Measurements from ENCODE around the gene HK2.
"Not testable (repeated sequence)": the region's sequence is repeated elsewhere in the genome, so short reads cannot be mapped to it uniquely, and the experiment has no call there.

HK2 gene

GRCh38 chr2:74833418-74834233 lies at the start of gene HK2:
TSS of gene HK2 (plus strand) at chr2:74834127. CDS start at chr2:74834581, 454 bp downstream.
- DNase-seq = peak in 52 of 56 donors; percentile 15 to 83 (median 62)

GRCh38 chr2:74789271-74789670 lies 44.7 kb upstream of the HK2 start:
- DNase-seq = no peak

DNA sequence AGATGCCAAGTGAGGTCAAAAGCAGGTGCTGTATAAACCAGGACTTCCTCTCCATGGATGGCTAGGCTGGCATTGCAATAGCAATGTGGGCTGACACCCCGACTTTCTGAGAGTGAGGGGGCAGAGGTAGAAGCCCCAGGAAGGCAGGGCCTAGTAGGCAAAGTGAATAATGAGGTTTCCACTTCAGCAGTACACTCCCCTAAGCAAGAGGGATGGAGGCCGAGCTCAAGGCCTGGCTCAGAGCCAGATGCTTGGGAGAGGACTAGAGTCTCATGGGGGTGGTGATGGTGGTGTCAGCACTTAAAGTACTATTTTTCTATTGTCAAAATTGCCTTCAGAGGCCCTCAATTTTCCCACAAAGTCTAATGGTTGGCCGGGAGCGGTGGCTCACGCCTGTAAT lies 41.6 kb upstream of the HK2 start:
- no peak for DNase-seq

DNA sequence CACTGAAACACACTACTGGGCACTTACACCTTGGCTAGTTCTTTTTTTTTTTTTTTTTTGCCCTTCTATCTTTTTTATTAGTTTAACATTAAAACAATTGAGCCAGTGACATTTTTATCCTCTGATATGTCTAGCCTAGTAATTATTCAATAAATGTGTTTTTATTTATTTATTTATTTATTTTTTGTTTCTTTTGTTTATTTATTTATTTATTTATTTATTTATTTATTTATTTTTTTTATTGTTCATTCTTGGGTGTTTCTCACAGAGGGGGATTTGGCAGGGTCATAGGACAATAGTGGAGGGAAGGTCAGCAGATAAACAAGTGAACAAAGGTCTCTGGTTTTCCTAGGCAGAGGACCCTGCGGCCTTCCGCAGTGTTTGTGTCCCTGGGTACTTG lies 39.0 kb upstream of the HK2 start:
- DNase-seq = not testable (repeated sequence)

DNA sequence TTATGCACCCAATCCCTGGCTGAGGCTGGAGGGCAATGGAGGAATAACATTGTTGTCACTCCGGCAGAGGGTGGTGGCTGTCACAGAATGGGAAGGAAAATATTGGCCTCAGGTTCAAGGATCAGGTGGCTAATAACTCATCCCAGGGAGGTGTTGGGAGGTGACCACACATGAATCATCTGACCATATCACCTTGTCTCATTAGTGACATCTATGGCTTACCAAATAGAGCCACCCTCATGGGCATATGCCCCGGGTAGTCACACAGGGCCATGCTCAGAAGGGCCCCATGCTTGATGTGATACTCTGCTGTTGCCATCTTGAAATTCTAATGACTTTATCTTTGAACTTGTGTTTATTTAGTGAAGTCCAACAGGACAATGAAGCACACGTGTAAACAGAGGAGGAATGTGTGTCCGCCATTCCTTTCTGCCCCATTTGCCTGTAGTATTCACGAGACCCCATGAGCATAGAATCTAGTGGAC lies 27.5 kb upstream of the HK2 start:
- no peak for DNase-seq

DNA sequence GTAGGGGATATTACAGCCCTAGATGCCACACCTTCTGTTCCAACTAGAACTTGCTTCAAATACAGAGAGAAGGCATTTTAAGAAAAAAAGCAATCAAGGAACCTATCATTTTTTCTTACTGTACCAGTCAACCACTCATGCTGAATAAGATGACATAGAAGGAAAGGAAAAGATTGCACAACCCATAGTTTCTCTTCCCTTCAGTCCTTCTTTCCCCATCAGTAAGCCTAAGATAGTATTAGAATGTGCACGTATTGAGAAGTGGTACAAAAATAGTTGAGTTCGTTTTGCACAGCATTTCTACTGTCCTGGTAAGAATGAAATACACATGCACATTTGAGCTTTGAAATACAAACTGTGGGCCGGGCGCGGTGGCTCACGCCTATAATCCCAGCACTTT lies 27.0 kb upstream of the HK2 start:
- no peak for DNase-seq

DNA sequence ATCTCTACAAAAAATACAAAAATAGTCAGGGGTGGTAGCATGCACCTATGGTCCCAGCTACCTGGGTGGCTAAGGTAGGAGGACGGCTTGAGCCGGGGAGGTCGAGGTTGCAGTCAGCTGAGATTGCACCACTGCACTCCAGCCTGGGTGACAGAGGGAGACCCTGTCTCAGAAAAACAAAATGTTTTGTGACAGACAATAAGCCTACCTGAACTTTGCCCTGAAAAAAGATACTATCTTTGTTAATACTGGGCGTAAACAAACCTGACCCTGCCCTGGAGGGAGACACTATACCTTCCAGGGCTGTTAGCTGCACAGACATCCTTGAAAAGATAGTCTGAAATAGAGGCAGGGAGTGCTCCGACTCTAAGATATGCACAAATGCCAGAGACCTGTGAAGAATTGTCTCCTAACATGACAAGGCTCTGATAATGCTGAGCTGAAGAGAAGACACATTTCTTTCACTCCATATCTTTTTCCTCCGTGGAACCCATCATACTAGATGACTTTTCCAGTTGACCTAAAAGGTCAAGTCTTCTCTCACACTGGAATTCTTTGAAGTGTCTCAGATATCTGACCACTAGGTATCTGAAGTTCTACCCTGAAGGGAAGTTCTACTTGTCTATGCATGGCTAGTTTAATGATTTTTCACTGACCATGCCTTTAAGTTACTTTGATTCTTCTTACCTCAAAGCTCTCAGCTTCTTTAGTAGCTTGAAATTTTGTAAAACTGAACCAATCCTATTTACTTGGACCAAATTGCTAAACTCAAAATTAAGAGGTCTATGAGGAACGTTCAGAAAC lies 20.9 kb upstream of the HK2 start:
- DNase-seq = no peak

- DNase-seq = no peak
Observed at GRCh38 chr2:74814102-74814501, 19.8 kb upstream of the HK2 start.

DNA sequence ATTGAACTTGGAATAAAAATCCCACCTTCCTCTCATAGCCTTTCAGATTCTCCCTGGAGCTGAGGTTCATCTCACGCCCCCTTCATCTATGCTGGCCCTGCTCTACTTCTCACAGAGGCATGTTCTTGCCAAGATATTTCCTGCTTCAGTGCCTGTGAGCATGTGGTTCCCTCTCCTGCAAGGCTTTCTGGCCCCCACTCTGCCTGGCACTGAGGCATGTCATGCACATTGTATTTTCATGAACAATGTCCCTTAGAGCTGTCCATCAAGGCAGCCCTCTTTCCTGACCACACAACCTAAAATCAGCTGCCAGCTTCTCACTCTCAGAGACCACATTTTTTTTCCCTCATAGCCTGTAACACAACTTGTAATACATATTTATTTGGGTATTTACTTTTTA lies 18.0 kb upstream of the HK2 start:
- peak in 1 of 56 donors; percentile 7 for DNase-seq

- DNase-seq = no peak
Observed at GRCh38 chr2:74816540-74817303, 17.2 kb upstream of the HK2 start.

DNA sequence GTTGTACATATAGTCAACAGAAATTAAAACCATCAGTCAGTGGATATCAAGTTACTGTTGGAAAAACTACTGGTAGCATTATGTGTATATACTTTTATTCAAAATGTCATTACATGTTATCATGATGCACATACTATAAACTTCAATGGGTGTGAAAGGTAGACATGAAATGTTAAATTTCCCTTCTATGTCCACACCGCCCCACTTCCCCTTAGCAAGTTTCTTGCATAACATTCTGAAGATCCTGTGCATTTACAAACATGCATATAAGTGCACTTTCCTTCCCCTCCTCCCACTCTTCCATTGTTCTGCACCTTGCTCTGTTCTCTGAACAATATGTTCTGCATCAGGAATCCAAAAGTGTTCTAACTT lies 16.6 kb upstream of the HK2 start:
- DNase-seq = no peak

GRCh38 chr2:74819702-74820101 lies 14.2 kb upstream of the HK2 start:
- DNase-seq = no peak

GRCh38 chr2:74821177-74822126 lies 12.5 kb upstream of the HK2 start:
- DNase-seq = no peak

DNA sequence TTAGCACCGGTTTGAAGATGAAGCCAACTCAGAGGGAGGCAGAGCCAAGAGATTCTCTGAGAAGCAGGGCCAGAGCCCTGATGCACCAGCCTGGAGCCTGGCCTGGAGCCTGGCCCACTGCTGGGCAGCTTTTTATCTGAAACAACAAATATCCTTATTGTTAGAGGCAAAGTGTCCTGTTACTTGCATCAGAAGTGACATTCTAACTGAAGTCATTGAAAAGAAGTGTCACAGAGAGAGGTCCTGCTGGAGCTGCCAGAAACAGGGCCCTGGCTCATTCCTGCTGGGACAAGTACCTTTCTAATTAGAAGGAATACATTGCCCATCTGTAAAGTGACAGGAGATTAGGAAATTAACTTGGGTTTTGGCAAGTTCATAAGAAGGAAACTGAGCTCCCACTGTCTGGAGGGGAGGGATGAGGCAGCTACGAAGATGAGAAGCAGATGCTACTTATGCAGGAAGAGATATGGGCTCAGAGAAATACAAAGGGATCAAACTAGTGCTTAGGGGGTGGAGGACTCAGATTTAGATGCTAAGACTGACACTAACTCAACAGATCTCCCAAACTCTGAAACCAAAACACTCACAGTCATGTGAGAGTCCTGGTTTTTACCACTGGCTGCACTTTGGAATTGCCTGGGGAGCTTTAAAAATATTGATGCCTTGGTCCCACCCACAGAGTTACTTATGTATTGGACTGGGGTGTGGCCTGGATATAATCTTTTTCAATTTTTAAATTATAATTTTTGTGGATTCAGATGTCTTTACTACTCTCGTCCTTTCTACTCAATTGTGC lies 11.0 kb upstream of the HK2 start:
- DNase-seq = peak in 5 of 56 donors; percentile 3 to 39 (median 11)

- no peak for DNase-seq
Observed at GRCh38 chr2:74824679-74825078, 9.2 kb upstream of the HK2 start.

DNA sequence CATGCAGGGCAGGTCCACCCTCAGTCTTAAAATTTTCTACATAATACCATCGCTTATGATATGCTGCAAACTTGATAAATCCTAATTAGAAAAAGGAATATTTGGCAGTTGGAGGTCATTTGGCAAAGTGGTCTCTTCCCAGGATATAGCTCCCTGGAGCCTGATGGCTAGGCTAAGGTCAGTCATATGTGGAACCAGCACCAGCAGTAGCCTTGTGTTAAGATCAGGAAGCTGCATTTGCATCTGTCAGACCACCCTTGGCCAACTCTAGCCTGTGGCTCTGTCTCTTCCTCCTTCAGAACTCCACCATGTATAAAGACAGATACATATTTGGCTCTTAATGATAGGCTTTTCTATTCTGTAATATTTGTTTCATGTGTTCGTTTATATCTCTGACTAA lies 5.4 kb upstream of the HK2 start:
- DNase-seq = no peak

GRCh38 chr2:74831693-74832530 lies 2.0 kb upstream of the HK2 start:
- no peak for DNase-seq

DNA sequence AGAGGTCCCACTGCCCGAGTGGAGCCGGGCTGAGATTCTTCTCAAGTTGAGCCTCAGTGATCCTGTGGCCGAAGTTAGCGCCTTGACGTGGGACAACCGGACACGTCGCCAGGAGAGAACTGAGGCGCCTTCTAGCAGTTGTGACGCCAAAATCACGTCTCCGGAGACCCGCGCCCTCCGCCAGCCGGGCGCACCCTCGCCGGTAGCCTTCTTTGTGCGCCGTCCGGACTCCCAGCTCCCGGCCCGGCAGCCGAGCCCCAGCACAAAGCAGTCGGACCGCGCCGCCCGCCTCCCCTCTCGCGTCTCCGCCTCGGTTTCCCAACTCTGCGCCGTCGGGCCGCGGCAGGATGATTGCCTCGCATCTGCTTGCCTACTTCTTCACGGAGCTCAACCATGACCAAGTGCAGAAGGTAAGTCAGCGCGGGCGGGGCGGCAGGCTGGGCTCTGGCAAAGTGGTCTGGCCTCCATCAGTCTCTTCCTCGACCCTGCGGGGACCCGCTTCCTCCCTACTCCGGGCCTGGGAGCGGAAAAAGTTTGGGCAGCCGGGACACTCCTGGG lies 386 bp downstream of the HK2 start:
- not testable (repeated sequence) for DNase-seq
